HG03565 (cell line): ENCODE results near the gene SRRM3.
A peak's percentile ranks its signal among the peaks of the same experiment; 100 is the strongest.
"Not testable (repeated sequence)": the region's sequence is repeated elsewhere in the genome, so short reads cannot be mapped to it uniquely, and the experiment has no call there.

ENCODE experiments used
- ATAC-seq: cut with Tn5 transposase; IDR thresholded peaks from one replicate; pipeline ENCODE4 v1.9.1; 2021; ENCODE audit warnings: mild to moderate bottlenecking, moderate library complexity; ENCODE audit not compliant: unreplicated experiment

The SRRM3 gene

DNA sequence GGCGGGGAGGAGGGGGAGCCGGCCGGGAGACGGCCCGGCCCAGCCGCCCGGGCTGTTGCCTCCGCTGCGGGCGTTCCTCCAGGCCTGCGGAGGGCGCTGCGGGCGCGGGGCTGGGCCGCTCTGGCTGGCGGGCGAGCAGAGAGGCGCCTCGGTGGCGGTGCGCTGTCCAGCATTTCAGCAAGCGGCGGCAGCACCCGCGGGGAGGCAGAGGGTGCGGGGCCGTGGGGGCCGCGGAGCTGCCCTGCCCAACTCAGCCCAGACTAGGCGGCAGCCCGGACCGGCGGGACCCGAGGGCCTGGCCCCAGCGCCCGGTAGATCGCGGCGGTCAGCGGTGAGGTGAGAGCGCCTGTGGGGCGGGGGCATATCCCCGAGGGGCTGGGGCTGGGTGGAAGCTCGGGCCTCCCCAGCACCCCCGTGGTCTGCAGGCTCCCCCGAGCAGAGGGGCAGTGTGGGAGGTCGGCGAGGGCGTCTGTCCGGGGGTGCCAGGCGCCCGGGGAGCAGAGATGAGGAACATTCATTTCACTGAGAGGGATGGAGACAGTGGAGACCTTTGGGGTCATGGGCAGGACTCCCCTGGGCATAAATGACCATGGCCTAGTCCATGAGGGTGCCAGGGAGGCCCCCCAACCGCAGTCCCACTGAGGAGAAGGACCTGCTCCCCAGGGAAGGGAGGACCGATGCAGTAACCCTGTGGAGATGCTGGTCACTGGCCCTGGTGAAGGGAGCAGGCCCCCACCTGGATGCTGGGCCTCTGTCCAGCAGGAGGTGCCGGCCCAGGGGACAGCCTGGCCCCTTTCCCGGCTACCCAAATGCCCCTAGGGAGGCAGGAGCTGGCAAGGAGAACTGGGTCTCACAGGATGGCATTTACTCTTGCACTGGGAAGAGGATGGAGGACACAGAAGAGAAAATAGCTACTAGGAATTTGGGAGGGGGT is at the start of gene SRRM3:
Gene SRRM3, plus strand, starts transcription at position 165 of the 934 bp plus-strand sequence. CDS start 33,171 bp downstream, outside the sequence.
- peak; percentile 74 for ATAC-seq

- ATAC-seq = no peak
Observed at GRCh38 chr7:76151932-76152331, 49.8 kb upstream of the SRRM3 start.

DNA sequence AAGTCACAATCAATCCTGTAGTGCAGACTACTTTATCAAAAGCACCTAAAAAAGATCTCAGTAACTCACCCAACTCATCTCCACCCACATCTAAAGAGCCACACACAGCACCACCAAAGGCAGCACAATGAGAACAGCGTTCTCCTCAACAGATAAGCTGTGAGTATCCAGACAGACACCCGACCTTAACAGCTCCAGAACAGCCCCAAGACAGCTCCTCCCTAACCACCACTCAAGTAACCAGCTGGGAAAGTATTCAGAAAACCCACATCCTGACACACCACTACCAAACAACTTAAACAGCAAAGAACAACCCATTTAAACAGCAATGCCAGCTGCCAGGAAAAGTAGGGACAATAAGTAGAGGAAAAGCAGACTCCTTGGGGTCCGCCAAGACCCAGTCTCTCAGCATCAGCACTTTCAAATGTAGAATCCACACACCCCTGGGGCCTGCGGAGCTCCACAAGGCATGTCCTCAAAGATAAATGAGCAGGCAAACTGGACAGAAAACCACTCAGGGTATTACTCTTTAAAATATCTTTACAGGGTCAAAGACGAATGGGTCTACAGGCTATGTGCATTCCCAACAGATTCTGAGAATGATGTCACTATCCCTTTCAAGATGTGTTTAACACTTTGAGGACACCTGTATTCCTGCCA is 48.0 kb upstream of the SRRM3 start:
- not testable (repeated sequence) for ATAC-seq

- ATAC-seq = no peak
Observed at GRCh38 chr7:76155938-76156337, 45.8 kb upstream of the SRRM3 start.

DNA sequence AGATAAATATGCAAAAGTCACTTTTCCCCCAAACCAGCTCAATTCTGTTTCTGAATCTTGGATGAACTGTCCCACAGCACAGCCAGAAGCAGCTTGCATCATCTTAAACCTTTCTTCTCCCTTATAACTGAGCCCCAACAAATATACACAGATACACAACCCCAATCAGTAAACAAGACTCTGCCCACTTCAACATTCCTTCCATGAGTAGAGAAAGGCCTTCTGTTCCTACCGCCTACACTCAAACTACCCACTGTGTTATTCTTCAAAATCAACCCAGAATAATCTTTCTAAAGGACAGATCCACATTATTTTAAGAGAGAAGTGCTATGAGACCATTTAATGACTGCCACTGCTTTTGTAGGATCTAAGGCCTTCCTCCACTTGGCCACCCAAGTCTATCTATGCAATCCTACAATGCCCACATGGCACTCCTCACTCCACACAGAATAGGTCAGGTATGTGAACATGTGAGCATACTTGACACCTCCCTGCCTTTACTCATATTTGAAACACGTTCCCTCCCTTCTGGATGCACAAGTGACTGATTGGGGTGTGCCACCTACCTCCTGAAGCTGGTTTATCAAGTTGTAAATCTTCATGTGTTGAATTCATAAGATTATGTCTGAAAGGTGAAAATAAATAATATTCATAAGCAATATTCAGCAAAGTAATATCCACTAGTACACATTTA is 44.6 kb upstream of the SRRM3 start:
- not testable (repeated sequence) for ATAC-seq

DNA sequence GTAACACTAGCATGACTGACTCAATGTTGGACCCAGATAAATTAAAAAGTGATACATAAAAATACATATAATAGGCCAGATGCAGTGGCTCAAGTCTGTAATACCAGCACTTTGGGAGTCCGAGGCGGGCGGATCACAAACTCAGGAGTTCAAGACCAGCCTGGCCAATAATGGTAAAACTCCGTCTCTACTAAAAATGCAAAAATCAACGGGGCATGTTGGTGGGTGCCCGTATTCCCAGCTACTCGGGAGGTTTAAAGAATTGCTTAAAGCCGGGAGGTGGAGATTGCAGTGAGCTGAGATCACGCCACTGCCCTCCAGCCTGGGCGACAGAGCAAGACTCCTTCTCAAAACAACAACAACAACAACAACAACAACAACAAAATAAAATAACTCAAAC is 43.3 kb upstream of the SRRM3 start:
- ATAC-seq = not testable (repeated sequence)

DNA sequence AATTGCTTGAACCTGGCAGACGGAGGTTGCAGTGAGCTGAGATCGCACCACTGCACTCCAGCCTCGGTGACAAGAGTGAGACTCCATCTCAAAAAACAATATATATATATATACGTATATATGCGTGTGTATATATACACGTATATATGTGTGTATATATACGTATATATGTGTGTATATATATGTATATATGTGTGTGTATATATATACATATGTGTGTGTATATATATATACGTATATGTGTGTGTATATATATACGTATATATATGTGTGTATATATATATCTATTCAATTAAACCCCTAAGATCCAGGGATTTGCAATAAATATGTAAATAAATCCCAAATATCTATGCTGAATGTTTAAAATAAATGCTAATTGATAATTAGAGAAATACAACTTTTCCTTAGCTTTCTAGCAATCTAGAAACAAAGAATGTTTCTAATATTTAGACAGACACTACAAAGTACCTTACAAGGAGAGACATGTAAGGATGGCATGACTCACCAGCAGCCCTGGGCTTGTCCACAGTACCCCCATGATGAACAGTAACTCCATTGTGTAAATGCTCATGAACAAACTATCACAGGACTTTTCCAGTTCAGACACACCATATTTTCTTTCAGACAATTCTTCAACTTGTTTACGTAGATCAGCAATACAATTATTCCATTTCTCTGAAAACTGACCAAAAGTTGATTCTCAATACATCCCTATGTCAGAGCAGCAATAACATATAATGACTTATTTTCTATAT is 39.1 kb upstream of the SRRM3 start:
- ATAC-seq = not testable (repeated sequence)

GRCh38 chr7:76163812-76164211 is 37.9 kb upstream of the SRRM3 start:
- not testable (repeated sequence) for ATAC-seq

DNA sequence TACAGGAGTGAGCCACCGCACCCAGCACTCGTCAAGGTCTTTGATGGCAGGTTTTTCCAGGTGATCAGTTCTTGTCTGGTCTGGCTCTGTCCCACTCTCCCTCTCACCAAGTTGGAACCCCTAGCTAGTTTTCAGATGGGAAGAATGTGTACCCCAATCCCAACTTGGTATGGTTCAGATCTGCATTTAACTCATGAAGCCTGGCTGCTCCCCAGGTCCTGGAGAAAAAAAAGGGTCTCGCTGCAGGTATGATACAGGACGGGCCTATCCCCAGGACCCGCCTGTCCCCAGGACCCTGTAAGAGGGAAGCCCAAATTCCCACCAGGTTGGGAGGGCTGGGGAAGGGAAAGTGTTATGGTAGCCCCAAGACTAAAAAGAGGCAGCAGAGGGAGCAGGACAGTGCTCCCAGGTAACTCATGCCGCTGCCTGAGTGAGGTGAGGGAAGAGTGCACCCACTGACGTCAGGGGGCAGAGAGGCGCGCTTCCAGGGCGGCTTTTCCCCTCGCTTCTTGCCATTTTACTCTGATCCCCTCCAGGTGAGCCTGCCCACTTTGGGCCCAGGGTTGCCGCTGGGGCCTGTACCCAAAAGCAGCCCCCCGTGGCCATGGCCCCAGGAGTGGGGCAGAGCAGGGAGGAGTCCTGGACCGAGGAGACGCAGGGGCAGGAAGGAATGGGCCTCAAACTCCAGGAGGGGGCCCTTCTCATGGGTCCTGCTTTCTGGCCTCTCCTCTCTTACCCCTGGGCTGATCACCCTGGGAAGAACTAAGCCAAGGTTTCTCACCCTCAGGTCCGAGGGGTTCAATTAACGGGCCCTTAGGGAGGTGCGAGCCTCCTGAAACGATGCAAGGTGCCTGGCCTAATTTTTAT is 36.4 kb upstream of the SRRM3 start:
- no peak for ATAC-seq

GRCh38 chr7:76165973-76166403 is 35.7 kb upstream of the SRRM3 start:
- no peak for ATAC-seq

DNA sequence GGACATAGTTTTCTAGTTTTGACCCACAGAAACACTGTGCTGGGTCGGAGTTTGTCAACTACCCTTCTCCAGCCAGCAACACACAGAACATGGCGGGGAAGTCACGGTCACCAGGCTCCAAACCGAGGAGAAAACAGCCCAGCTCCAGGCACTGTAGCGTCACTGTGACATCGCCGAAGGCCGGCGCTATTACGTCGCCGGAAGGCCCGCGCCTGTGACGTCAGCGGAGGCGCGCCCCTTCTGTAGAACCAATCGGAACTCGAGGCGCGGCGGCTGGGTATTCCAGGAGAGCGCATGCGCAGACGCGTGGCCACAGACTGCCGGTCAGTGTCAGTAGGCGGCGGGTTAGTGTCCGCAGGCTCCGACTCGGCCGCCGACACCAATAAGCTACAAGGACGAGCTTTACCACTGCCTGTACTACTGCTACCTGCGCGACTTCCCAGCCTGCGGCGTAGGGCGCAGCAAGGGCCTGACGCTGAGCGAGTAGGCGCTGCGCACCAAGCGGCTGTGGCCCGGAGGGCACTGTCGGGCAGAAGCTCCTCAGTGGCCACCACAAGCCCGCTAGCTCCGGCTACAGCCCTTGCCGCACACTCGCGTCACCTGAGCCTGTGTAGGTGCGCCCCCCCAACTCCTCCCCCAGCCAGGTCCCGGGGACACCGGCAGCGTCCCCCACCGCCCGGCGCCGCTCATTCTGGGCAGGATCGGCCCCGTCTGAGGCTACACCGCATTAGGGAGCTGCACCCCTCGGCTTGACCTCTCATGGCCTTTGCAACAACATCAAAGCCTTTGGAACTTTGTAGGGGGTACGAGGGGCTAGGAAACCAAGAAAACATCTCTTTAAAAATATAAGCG is 35.1 kb upstream of the SRRM3 start:
- peak; percentile 89 for ATAC-seq

DNA sequence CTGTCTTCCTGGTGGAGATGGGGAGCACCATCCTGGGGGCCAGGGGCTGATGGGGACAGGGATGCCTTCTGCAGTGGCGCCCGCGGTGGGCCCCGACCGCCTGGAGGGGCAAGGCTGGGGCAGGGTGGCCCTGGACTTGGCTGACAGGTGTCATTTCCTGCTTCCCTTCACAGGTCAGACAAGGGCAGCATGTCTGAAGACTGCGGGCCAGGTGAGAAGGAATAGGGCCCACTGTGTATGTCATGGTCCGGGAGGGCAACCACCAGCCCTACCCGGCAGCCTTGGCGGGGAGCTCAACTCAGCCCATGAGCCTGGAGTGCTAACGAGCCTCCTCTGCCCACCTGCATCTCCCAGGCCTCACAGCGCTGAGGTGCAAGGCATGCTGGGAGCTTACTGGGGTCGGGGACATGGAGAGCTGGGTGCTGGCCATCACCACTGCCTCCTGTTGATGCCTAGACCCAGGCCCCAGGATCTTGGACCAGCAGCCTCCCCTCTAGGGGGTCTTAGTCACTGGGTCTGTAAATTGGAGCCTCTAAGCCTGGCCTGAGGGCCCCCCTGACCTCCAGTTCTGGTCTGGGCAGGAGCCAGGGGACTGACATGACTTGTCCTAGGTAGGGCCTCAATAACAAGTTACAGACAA is 28.0 kb upstream of the SRRM3 start:
- no peak for ATAC-seq

GRCh38 chr7:76176951-76177350 is 24.7 kb upstream of the SRRM3 start:
- not testable (repeated sequence) for ATAC-seq

GRCh38 chr7:76179686-76180085 is 22.0 kb upstream of the SRRM3 start:
- ATAC-seq = no peak

- ATAC-seq = no peak
Observed at GRCh38 chr7:76182225-76182960, 19.3 kb upstream of the SRRM3 start.

DNA sequence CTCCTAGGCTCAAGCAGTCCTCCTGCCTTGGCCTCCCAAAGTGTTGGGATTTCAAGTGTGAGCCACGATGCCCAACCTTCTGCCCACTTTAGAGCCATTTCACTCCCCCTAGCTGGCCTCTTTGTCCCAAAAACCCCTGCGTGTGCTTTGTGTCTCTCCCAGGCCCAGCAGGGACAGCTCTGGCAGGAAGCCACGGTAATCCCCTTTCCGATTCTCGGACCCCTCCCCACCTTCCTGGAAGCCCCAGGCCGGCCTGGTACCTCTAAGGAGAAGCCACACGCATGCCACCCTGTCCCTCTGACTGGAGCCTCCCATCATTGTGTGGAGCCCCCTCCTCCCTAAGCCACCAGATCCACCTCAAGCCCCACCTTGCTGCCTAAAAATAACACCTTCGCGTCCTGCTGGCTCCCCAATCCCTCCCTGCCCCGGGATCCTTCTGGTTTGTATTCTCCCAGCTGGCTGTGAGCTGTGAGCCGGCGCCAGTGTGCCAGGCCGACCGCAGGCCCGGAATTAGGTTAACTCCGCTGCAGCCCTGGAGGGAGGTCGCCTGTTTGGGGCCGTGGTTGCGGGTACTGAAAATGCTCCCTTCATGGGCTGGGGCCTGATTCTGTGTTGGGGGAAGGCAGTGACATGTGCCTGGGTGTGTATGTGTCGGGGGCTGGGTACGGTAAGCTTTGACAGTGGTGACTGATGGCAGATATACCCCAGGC is 16.4 kb upstream of the SRRM3 start:
- no peak for ATAC-seq

GRCh38 chr7:76187272-76187671 is 14.4 kb upstream of the SRRM3 start:
- ATAC-seq = no peak
